BE2C (cell line): ENCODE data around the gene ASTN1.

Experiments
- DNase-seq: peaks from one replicate; pipeline ENCODE4 v3.0.0-alpha.2; 2020
- H3K27me3 ChIP-seq: fragments of 250-450 bp; sonication (Bioruptor Pico); 2 replicates; pipeline ENCODE4 v1.5.1; 2020; ENCODE audit warnings: mild to moderate bottlenecking
- H3K36me3 ChIP-seq: fragments of 250-450 bp; sonication (Bioruptor Pico); 2 replicates; pipeline ENCODE4 v1.5.1; 2020; ENCODE audit warnings: mild to moderate bottlenecking
- H3K4me1 ChIP-seq: fragments of 250-450 bp; sonication (Bioruptor Pico); 2 replicates; pipeline ENCODE4 v1.5.1; 2020
- H3K4me3 ChIP-seq: 2 replicates; pipeline ENCODE4 v1.5.1; 2011; ENCODE audit warnings: low read depth, low read length
- H3K9me3 ChIP-seq: fragments of 250-450 bp; sonication (Bioruptor Pico); 2 replicates; pipeline ENCODE4 v1.5.1; 2020
- CTCF ChIP-seq: IDR thresholded peaks from 2 replicates; pipeline ENCODE4 v1.5.1; 2012; ENCODE audit warnings: mild to moderate bottlenecking, low read depth, low read length

Gene ASTN1

GRCh38 chr1:176925223-176925622 is 239.3 kb downstream of the ASTN1 start:
- no peak for DNase-seq
- no peak for TF ChIP-seq CTCF
- Histone ChIP-seq H3K9me3 (no peaks in the 10 kb centered on the region), H3K36me3 (no peaks in the 10 kb centered on the region), H3K4me3 (no peak overlapping the region), H3K27me3 (no peaks in the 10 kb centered on the region), H3K4me1 (no peaks in the 10 kb centered on the region)

- no peaks in the 10 kb centered on the region for H3K9me3 ChIP-seq
- no peak overlapping the region for H3K4me3 ChIP-seq
Measured at GRCh38 chr1:176923283-176923682, 241.2 kb downstream of the ASTN1 start.

GRCh38 chr1:176919386-176920378 is 244.8 kb downstream of the ASTN1 start:
- no peaks in the 10 kb centered on the region for H3K9me3 ChIP-seq
- no peak for TF ChIP-seq CTCF
- H3K27me3 ChIP-seq, result peaks cover under 1% of the 10 kb centered on the region; the same call in 1 of the 2 replicates
- no peaks in the 10 kb centered on the region for H3K4me1 ChIP-seq
- no peak overlapping the region for H3K4me3 ChIP-seq
- DNase-seq, result no peak
- no peaks in the 10 kb centered on the region for H3K36me3 ChIP-seq

More at GRCh38 chr1:176923283-176923682, 241.2 kb downstream of the ASTN1 start:
- H3K4me1 ChIP-seq, result no peaks in the 10 kb centered on the region
- H3K27me3 ChIP-seq, result no peaks in the 10 kb centered on the region
- no peak for TF ChIP-seq CTCF
- DNase-seq, result no peak
- no peaks in the 10 kb centered on the region for H3K36me3 ChIP-seq

- no peak for TF ChIP-seq CTCF
- Histone ChIP-seq H3K27me3 (peaks cover 14% of the 10 kb centered on the region), H3K36me3 (no peaks in the 10 kb centered on the region), H3K4me3 (no peak overlapping the region), H3K9me3 (no peaks in the 10 kb centered on the region), H3K4me1 (no peaks in the 10 kb centered on the region)
- no peak for DNase-seq
Measured at GRCh38 chr1:176905648-176906047, 258.9 kb downstream of the ASTN1 start.

GRCh38 chr1:176904057-176904751 is 260.3 kb downstream of the ASTN1 start:
- no peak overlapping the region for H3K4me3 ChIP-seq
- no peak for TF ChIP-seq CTCF
- no peaks in the 10 kb centered on the region for H3K36me3 ChIP-seq
- peaks cover 14% of the 10 kb centered on the region for H3K27me3 ChIP-seq
- DNase-seq, result no peak
- no peaks in the 10 kb centered on the region for H3K4me1 ChIP-seq
- H3K9me3 ChIP-seq, result no peaks in the 10 kb centered on the region
